HUDEP-2 (cell line): ENCODE data around the gene DNAJC1.

Experiments used
- DNase-seq, 76 experiments: peaks; one replicate each; lab custom pipeline; 2025; ENCODE audit not compliant: unreplicated experiment in 76 of 76; lab: John Stamatoyannopoulos, UW

The DNAJC1 gene

GRCh38 chr10:21791276-21791675 is 212.3 kb downstream of the DNAJC1 start:
- DNase-seq: no peak

- no peak for DNase-seq
These were observed 226.6 kb downstream of the DNAJC1 start for GRCh38 chr10:21776883-21777282.

GRCh38 chr10:21771219-21771618 is 232.3 kb downstream of the DNAJC1 start:
- no peak for DNase-seq

- DNase-seq: no peak
These were observed 234.5 kb downstream of the DNAJC1 start for GRCh38 chr10:21769041-21769440.

GRCh38 chr10:21764466-21765189 is 238.9 kb downstream of the DNAJC1 start:
- no peak for DNase-seq

GRCh38 chr10:21760332-21760731 is 243.2 kb downstream of the DNAJC1 start:
- no peak for DNase-seq

GRCh38 chr10:21759232-21759631 is 244.3 kb downstream of the DNAJC1 start:
- DNase-seq: no peak

- no peak for DNase-seq
These were observed 244.8 kb downstream of the DNAJC1 start for GRCh38 chr10:21758696-21759095.

GRCh38 chr10:21758239-21758638 is 245.3 kb downstream of the DNAJC1 start:
- DNase-seq: no peak

GRCh38 chr10:21757185-21757901 is 246.2 kb downstream of the DNAJC1 start:
- DNase-seq: no peak

- DNase-seq: no peak
These were observed 246.8 kb downstream of the DNAJC1 start for GRCh38 chr10:21756707-21757106.

GRCh38 chr10:21754410-21755011 is 249.0 kb downstream of the DNAJC1 start:
- no peak for DNase-seq

- no peak for DNase-seq
These were observed 249.8 kb downstream of the DNAJC1 start for GRCh38 chr10:21753497-21754270.

GRCh38 chr10:21751341-21752310 is 251.9 kb downstream of the DNAJC1 start:
- DNase-seq: no peak

- no peak for DNase-seq
These were observed 253.1 kb downstream of the DNAJC1 start for GRCh38 chr10:21750424-21750823.

GRCh38 chr10:21749788-21750187 is 253.7 kb downstream of the DNAJC1 start:
- no peak for DNase-seq

- DNase-seq: no peak
These were observed 255.7 kb downstream of the DNAJC1 start for GRCh38 chr10:21747809-21748208.

GRCh38 chr10:21746118-21746517 is 257.4 kb downstream of the DNAJC1 start:
- DNase-seq: no peak

GRCh38 chr10:21744223-21744622 is 259.3 kb downstream of the DNAJC1 start:
- DNase-seq: no peak
